HG03439 (cell line): ENCODE results near the gene AZIN2.
"Not testable (repeated sequence)": the region's sequence is repeated elsewhere in the genome, so short reads cannot be mapped to it uniquely, and the experiment has no call there.

ENCODE experiments used
- ATAC-seq: cut with Tn5 transposase; IDR thresholded peaks from one replicate; pipeline ENCODE4 v1.9.1; 2021; ENCODE audit warnings: mild to moderate bottlenecking, moderate library complexity; ENCODE audit not compliant: unreplicated experiment

Gene AZIN2

GRCh38 chr1:33080885-33081553 is at the start of gene AZIN2:
TSS of gene AZIN2 (plus strand) at chr1:33081153. CDS start at chr1:33082250, 1,097 bp downstream.
- peak; percentile 92 for ATAC-seq

- ATAC-seq: no peak
Measured at GRCh38 chr1:33031506-33031905, 49.4 kb upstream of the AZIN2 start.

DNA sequence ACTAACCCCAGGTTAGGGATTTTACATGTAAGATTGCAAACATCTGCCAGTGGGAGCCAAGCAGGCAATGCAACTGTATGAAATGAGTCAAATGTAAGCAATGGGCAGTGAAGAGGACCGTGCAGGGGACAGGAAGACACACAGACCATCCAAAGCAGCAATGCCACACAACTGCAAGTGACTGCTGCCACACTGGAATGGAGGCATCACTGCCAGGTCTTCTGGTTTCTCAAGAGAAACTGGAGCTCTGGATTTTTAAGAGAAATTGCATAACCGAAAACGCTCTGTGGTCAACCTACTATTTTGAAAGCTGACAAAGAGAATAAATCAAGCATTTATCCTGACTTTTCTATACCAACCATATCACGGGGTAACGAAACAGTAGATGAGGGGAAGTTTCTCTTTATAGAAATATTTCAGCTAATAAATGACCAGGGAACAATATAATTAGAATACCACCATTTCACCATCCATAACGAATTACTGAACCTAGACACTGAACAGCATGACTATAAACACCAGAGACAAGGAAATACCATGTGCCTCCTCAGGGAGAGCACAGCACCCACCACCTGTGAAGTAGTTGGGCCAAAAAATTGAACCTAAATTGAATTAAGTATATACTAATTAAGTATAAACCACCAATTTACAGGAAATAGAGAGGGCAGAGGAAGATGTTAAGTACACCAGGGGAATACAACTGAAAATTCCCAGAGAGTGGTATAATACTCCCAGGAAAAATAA is 48.7 kb upstream of the AZIN2 start:
- ATAC-seq: no peak

DNA sequence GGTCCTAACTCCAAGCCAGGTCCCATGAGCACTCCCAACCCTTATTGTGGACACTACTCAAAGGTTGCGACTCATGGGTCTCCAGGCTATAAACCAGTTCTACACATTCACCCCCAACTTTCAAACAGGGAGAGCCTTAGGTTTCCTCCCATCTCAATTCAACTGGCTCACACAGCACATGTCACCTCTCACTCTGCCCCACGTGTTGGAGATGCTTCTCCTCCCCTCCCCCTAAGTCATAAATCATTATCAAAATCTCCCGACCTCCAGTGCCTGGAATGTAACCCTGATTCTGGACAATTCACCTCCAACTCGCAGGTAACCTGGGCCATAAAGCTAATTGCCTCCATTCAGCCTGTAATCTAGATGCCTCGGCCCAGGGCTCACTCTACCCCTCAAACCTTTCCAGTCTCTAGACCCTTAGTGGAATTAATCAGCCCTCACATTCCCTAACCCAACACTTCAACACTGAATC is 44.9 kb upstream of the AZIN2 start:
- ATAC-seq: peak; percentile 7

GRCh38 chr1:33036526-33037503 is 44.1 kb upstream of the AZIN2 start, which contains the start of gene AK2:
TSS of gene AK2 (minus strand) at chr1:33036883. CDS start at chr1:33036828, 55 bp downstream.
- peak; percentile 99 for ATAC-seq

GRCh38 chr1:33039840-33040239 is 41.1 kb upstream of the AZIN2 start:
- no peak for ATAC-seq

- ATAC-seq: no peak
Measured at GRCh38 chr1:33041026-33041425, 39.9 kb upstream of the AZIN2 start.

DNA sequence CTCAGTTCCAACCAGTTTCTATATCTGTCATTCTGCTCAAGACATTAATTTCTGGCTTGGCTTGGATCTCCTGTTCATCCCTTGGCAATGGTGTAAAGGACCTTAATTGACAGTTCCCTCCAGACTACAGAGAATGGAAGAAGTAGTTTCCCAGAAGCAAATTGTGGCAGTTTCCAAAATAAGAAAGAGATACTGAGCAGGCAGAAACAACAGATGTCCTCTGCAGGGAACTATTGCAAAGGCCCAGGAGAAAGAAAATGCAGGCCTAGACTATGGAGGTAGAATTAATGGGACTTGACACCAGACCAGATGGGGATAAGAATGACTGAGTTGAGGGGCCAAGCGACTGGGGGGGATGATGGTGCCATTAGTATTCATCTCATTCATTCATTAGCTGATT is 38.1 kb upstream of the AZIN2 start:
- ATAC-seq: no peak

- no peak for ATAC-seq
Measured at GRCh38 chr1:33043267-33044092, 37.5 kb upstream of the AZIN2 start.

DNA sequence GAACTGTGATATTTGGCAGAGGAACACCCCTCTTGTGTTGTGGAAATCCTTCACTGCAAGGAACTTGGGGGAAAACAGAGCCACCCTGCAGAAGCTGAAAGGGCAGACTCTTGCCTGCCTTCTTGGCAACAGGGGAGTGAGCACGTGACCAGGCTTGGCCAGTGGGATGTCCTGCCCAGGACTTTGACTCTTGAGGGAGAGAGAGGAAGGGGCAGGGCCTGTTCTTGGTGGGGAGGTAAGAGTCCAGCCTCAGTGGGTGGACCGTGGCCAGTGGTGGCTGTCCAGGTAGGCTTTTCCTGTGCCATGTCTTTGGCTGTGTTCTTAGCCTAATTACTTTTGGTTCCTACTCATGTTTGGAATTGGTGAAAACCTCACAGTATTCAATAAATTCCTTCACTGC is 35.7 kb upstream of the AZIN2 start:
- ATAC-seq: no peak

DNA sequence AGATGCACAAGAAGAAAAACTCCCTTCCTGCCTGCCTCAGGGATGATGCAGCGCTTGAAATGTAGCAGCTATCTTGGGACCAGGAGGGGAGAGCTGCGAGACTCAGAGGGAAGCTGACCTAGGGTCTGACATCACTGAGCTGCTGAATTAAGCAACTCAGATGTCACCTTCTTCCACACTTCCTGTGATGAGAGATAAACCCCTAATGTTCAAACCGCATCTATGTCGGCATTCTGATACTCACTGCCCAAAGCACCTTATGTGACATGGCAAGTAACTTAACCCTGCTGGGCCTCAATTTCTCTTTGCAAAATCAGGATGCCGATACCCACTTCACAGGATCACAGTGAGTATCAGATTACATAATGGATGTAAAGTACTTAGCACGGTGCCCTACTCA is 35.1 kb upstream of the AZIN2 start:
- no peak for ATAC-seq

- ATAC-seq: not testable (repeated sequence)
Measured at GRCh38 chr1:33046234-33046633, 34.7 kb upstream of the AZIN2 start.

DNA sequence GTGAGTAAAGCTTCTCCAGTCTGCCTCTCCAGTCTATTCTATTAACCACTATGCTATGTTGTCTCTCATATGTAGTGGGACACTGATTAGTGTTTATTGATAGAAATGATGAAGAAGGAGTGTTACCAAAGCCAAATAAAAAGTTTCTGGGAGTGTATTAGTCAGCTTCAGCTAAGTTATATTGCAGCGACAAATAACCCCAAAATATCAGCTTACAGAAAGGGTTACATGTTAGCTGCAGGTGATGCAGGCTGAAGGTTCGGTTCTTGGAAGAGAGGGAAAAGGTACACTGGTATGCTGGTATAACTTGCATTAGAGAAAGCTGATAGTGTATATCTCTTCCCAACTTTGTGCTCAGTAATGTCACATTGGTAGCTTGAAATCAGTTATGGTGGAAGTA is 33.7 kb upstream of the AZIN2 start:
- no peak for ATAC-seq

GRCh38 chr1:33047839-33048305 is 33.1 kb upstream of the AZIN2 start:
- ATAC-seq: no peak

GRCh38 chr1:33048426-33048825 is 32.5 kb upstream of the AZIN2 start:
- ATAC-seq: no peak

DNA sequence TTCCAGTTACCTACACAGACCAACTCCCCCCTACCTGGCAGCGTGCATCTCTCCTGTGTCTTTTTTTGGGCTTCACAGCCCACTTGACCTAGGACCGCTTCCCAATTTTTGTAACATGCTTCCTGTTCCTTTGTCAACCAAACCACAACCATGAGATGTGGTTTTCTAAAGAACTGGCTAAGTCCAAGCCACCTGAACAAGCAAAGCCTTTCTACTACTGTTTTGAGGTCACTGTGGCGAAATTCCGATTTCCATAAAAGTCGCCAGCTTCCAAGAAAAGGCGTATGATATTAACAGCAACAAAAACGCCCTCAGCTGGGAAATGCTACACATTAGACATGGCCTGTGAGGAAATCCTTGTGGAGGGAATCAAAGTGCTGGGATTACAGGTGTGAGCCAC is 31.6 kb upstream of the AZIN2 start:
- ATAC-seq: no peak

DNA sequence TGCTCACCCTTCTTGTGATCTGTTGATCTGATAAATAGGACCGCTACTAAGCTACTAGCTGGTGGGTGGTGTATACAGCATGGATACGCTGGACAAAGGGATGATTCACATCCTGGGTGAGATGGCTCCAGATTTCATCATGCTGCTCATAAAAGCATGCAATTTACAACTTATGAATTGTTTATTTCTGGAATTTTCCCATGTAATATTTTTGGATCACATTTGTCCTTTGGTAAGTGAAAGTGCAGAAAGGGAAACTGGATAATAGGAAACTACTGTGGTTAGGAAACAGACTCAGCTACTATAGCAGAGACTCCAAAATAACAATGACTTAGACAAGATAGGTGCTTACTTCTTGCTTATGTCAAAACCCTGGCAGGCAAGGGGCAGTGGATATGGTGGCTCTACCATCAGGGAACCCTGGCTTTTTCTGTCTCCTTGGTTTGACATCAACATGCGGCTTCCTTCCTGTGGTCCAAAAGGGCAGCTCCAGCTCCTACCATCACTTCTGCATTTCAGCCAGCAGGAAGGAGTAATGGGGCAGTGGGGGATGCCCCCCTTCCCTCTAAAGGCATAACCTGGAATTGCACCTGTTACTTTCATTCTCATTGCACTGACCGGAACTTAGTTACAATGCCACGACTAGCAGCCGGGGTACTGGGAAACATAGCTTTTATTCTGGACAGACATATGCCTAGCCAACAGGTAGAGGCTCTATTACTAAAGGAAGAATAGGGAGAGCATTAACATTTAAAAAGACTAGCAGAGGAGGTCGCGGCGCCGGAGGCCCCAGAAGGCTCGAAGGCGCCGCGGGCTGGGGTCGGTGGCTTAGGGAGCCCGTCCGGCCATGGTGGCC is 30.5 kb upstream of the AZIN2 start:
- ATAC-seq: no peak

GRCh38 chr1:33055210-33056008 is 25.5 kb upstream of the AZIN2 start:
- ATAC-seq: no peak
